HepG2 (cell line): ENCODE results near the gene ENTPD7. TPM values are rescaled to one million over a fixed set of nuclear protein-coding genes. Genes with fewer than 3 reads are reported as not detected.

ENCODE experiments used
- ATAC-seq: fragments of 200-7000 bp; cut with Tn5 transposase; 3 replicates; pipeline ENCODE4 v1.9.1; 2020; ENCODE audit warnings: mild to moderate bottlenecking, moderate library complexity
- BruUV-seq: library from RNA; stranded (reverse); fragments of 400-500 nt; replicated peaks from 2 replicates; lab custom pipeline; 2021; lab: Mats Ljungman, UMichigan
- CTCF ChIA-PET: fragments of 300-600 bp; formaldehyde crosslinking; extraction: SDS; loops from one replicate; lab custom pipeline; 2021; ENCODE audit warnings: low total read pairs, inconsistent platforms, low intra/inter-chr PET ratio; lab: Yijun Ruan, JAX
- POLR2A ChIA-PET: fragments of 350-600 bp; sonication (Branson Sonifier 250); formaldehyde crosslinking; loops from one replicate; lab custom pipeline; 2020; ENCODE audit warnings: antibody characterized with exemption, inconsistent platforms; lab: Yijun Ruan, JAX
- DNase-seq: peaks from one replicate; pipeline ENCODE4 v3.0.0-alpha.2; 2015; ENCODE audit warnings: low spot score
- FAIRE-seq: peaks from 3 replicates; lab custom pipeline; 2011; peaks lifted over from hg19 to GRCh38; lab: Jason Lieb, UNC
- H2AFZ ChIP-seq: one replicate; pipeline ENCODE4 v1.6.1; 2011; ENCODE audit warnings: low read length, inconsistent platforms
- H3K27ac ChIP-seq: fragments of 300-600 bp; 3 replicates; pipeline ENCODE4 v1.8.0; 2011; ENCODE audit warnings: mixed run types, mild to moderate bottlenecking, mixed read lengths, low read length, inconsistent platforms; ENCODE audit not compliant: insufficient read depth; ENCODE audit errors: extremely low read length
- H3K27me3 ChIP-seq, 2 experiments: fragments of 200-600 bp in 1 of 2; 2 replicates in 1 of 2; 3 replicates in 1 of 2; pipeline versions ENCODE4 v1.6.0 to v1.8.0; 2011; ENCODE audit warnings: low read length in 2 of 2, mild to moderate bottlenecking in 2 of 2, moderate library complexity in 2 of 2, inconsistent platforms in 1 of 2; ENCODE audit not compliant: insufficient read depth in 2 of 2, control insufficient read depth in 1 of 2
- H3K36me3 ChIP-seq, 2 experiments: fragments of 200-600 bp in 1 of 2; replicated peaks in 1 of 2; 2 replicates in 1 of 2; 3 replicates in 1 of 2; pipeline versions ENCODE4 v1.5.1 to v1.8.0; 2011; ENCODE audit warnings: low read length in 2 of 2, inconsistent platforms in 1 of 2; ENCODE audit not compliant: insufficient read depth in 2 of 2, control insufficient read depth in 1 of 2
- H3K4me1 ChIP-seq: 2 replicates; pipeline ENCODE4 v1.5.1; 2012; ENCODE audit warnings: low read length, inconsistent platforms; ENCODE audit not compliant: insufficient read depth
- H3K4me2 ChIP-seq: 2 replicates; pipeline ENCODE4 v1.6.0; 2011; ENCODE audit warnings: low read depth, low read length, inconsistent platforms
- H3K4me3 ChIP-seq, 3 experiments: fragments of 200-600 bp in 1 of 3; sonication (generic), shearing (Covaris generic) in 1 of 3; replicated peaks in 1 of 3; 2 replicates each; pipeline ENCODE4 v1.5.1; 2011 to 2016; ENCODE audit warnings: low read length in 3 of 3, inconsistent platforms in 2 of 3, low read depth in 2 of 3, mild to moderate bottlenecking in 2 of 3, control low read depth in 1 of 3, mixed read lengths in 1 of 3; ENCODE audit not compliant: insufficient read depth in 1 of 3
- H3K79me2 ChIP-seq: one replicate; pipeline ENCODE4 v1.6.1; 2011; ENCODE audit warnings: low read length, inconsistent platforms; ENCODE audit not compliant: insufficient read depth
- H3K9ac ChIP-seq: 2 replicates; pipeline ENCODE4 v1.6.0; 2011; ENCODE audit warnings: mild to moderate bottlenecking, low read depth, low read length, inconsistent platforms; ENCODE audit not compliant: insufficient read depth
- H3K9me3 ChIP-seq: 2 replicates; pipeline ENCODE4 v1.5.1; 2012; ENCODE audit warnings: mild to moderate bottlenecking, low read length
- H4K20me1 ChIP-seq: 2 replicates; pipeline ENCODE4 v1.6.0; 2011; ENCODE audit warnings: inconsistent platforms, mild to moderate bottlenecking, low read length, moderate library complexity; ENCODE audit not compliant: insufficient read depth
- CTCF ChIP-seq: sonication (generic); formaldehyde crosslinking; IDR thresholded peaks from 2 replicates; pipeline ENCODE4 v1.5.0; 2020; ENCODE audit warnings: mild to moderate bottlenecking, missing genetic modification reagents, moderate library complexity
- EEA1 ChIP-seq: sonication (generic); formaldehyde crosslinking; IDR thresholded peaks from 2 replicates; pipeline ENCODE4 v1.5.1; 2020; ENCODE audit warnings: mild to moderate bottlenecking, missing genetic modification reagents, borderline replicate concordance
- ETV5 ChIP-seq: IDR thresholded peaks from 2 replicates; pipeline ENCODE4 v1.6.1; 2018; ENCODE audit warnings: missing biosample characterization, missing genetic modification reagents, inconsistent platforms, borderline replicate concordance
- GATA4 ChIP-seq: sonication (generic); IDR thresholded peaks from 2 replicates; pipeline ENCODE4 v1.6.1; 2016; ENCODE audit warnings: antibody characterized with exemption, low read depth, borderline replicate concordance
- GTF2F1 ChIP-seq: fragments of 150-350 bp; IDR thresholded peaks from 2 replicates; pipeline ENCODE4 v1.6.1; 2014; ENCODE audit warnings: low read length
- HDAC2 ChIP-seq: sonication (generic); formaldehyde crosslinking; IDR thresholded peaks from 2 replicates; pipeline ENCODE4 v1.4.0; 2020; ENCODE audit warnings: missing genetic modification reagents
- MAFK ChIP-seq, 2 experiments: IDR thresholded peaks in 1 of 2; conservative IDR thresholded peaks in 1 of 2; 2 replicates each; pipeline ENCODE4 v1.6.1; 2011; ENCODE audit warnings: improper control_type of control experiment in 2 of 2, low read length in 2 of 2
- MATR3 ChIP-seq: sonication (generic); formaldehyde crosslinking; IDR thresholded peaks from 2 replicates; pipeline ENCODE4 v1.4.0; 2020; ENCODE audit warnings: missing genetic modification reagents
- MAX ChIP-seq: IDR thresholded peaks from 2 replicates; pipeline ENCODE4 v1.6.1; 2012; ENCODE audit warnings: inconsistent platforms
- MZF1 ChIP-seq: sonication (generic); formaldehyde crosslinking; IDR thresholded peaks from 2 replicates; pipeline ENCODE4 v1.8.1; 2023; ENCODE audit warnings: mild to moderate bottlenecking, missing genetic modification reagents, borderline replicate concordance
- NONO ChIP-seq, 2 experiments: fragments of 450-650 bp in 1 of 2; sonication (generic) in 1 of 2; formaldehyde crosslinking in 1 of 2; IDR thresholded peaks in 1 of 2; conservative IDR thresholded peaks in 1 of 2; 2 replicates each; pipeline versions ENCODE4 v1.6.1 to v1.8.0; 2017 to 2022; ENCODE audit warnings: mild to moderate bottlenecking in 1 of 2, missing genetic modification reagents in 1 of 2, moderate library complexity in 1 of 2
- RCOR2 ChIP-seq: IDR thresholded peaks from 2 replicates; pipeline ENCODE4 v1.6.1; 2016; ENCODE audit warnings: missing biosample characterization, missing genetic modification reagents
- SKI ChIP-seq: fragments of 450-650 bp; IDR thresholded peaks from one replicate; pipeline ENCODE4 v1.6.1; 2018; ENCODE audit warnings: mild to moderate bottlenecking; ENCODE audit not compliant: partially characterized antibody
- SMC3 ChIP-seq: IDR thresholded peaks from 2 replicates; pipeline ENCODE4 v1.6.1; 2011; ENCODE audit warnings: low read length, improper control_type of control experiment
- STAG1 ChIP-seq: sonication (generic); formaldehyde crosslinking; IDR thresholded peaks from 2 replicates; pipeline ENCODE4 v1.4.0; 2020; ENCODE audit warnings: missing genetic modification reagents
- ZNF225 ChIP-seq: sonication (generic); formaldehyde crosslinking; IDR thresholded peaks from 2 replicates; pipeline ENCODE4 v1.4.0; 2020; ENCODE audit warnings: mild to moderate bottlenecking, missing genetic modification reagents
- ZNF766 ChIP-seq: sonication (generic); formaldehyde crosslinking; IDR thresholded peaks from 2 replicates; pipeline ENCODE4 v1.5.0; 2020; ENCODE audit warnings: missing genetic modification reagents, borderline replicate concordance
- WGBS: methylation state at CpG from one replicate; pipeline ENCODE4 v1.1.6; 2017; ENCODE audit warnings: low lambda C conversion rate; 5-methylcytosine and 5-hydroxymethylcytosine counted together
- in situ Hi-C: cut with HindIII; loops from 2 replicates; pipeline ENCODE4 v1.10.0; 2017; ENCODE audit warnings: low pct_unique_long_range_greater_than_20kb; ENCODE audit not compliant: extremely low pct_ligation_motif_present
- intact Hi-C: fragments of 100-400 bp; cut with micrococcal nuclease; formaldehyde crosslinking; loops from one replicate; pipeline ENCODE4 v1.10.0; 2022; ENCODE audit not compliant: unreplicated experiment
- polyA plus RNA-seq, 8 experiments: library from polyadenylated mRNA; depleted of rRNA in 3 of 8; stranded (reverse) in 7 of 8; unstranded in 1 of 8; fragments of >200 nt; fragmentation: Illumina TruSeq in 4 of 8; extraction: Trizol in 4 of 8; gene quantifications; 2 replicates each; pipeline versions ENCODE4 v1.2.1 to v1.2.3, GENCODE V29; 2011 to 2016; ENCODE audit warnings: low read depth in 4 of 8, missing spikeins in 1 of 8, mixed read lengths in 1 of 8; ENCODE audit not compliant: insufficient read depth in 1 of 8
- total RNA-seq, 5 experiments: library from RNA; depleted of rRNA; stranded (reverse); fragments of >200 nt; fragmentation: Illumina TruSeq; extraction: Trizol; gene quantifications; 2 replicates each; pipeline ENCODE4 v1.2.3, GENCODE V29; 2016; ENCODE audit warnings: low read depth in 1 of 5

ENTPD7 gene
- total and polyA plus RNA-seq, 2 of the 13 experiments (the other 11 are each of a cell fraction or from before 2014, with no cell fraction given) = 7.6 to 36.5 TPM

- no peak for TF ChIP-seq ETV5 (CRISPR knock-in tag)
- TF ChIP-seq MATR3 (CRISPR knock-in tag) = no peak
- no peak for TF ChIP-seq GTF2F1
- TF ChIP-seq MZF1 (CRISPR knock-in tag) = no peak
- TF ChIP-seq SKI = no peak
- TF ChIP-seq SMC3 = peak; percentile 73
- TF ChIP-seq EEA1 (CRISPR knock-in tag) = no peak
- peak; percentile 28; the same call in 1 of the 2 replicates for TF ChIP-seq CTCF (CRISPR knock-in tag)
- TF ChIP-seq MAFK (conservative IDR thresholded peaks at IDR 0.05 in 1 of 2, IDR thresholded peaks at IDR 0.05 in 1 of 2; ENCODE audit: low read length in 2 of 2) = no peak
- no peak for TF ChIP-seq RCOR2
- no peak for TF ChIP-seq GATA4
- peak; percentile 36 for TF ChIP-seq STAG1 (CRISPR knock-in tag)
Observed at GRCh38 chr10:99682752-99683151, 23.4 kb downstream of the ENTPD7 start (continued).

GRCh38 chr10:99685597-99685967 is 26.3 kb downstream of the ENTPD7 start:
- TF ChIP-seq NONO (IDR thresholded peaks at IDR 0.05) = no peak
- TF ChIP-seq NONO (CRISPR knock-in tag; conservative IDR thresholded peaks at IDR 0.05) = no peak
- no peak for TF ChIP-seq ZNF766 (CRISPR knock-in tag)
- no peak for TF ChIP-seq HDAC2 (CRISPR knock-in tag)
- no peak for TF ChIP-seq ZNF225
- TF ChIP-seq MAX = no peak
- POLR2A ChIA-PET = no interaction called here
- no peak for ATAC-seq
- no peaks in the 10 kb centered on the region for H3K27me3 ChIP-seq
- H3K9ac ChIP-seq = no peak overlapping the region
- CTCF ChIA-PET = no interaction called here
- no peak overlapping the region for H2AFZ ChIP-seq
- H3K9me3 ChIP-seq = no peaks in the 10 kb centered on the region
- H3K27ac ChIP-seq = no peak overlapping the region
- no peak for DNase-seq
- H4K20me1 ChIP-seq = no peaks in the 10 kb centered on the region
- in situ Hi-C loops = no loop called here
- H3K79me2 ChIP-seq = no peaks in the 10 kb centered on the region
- no peak for FAIRE-seq
- H3K4me1 ChIP-seq = no peaks in the 10 kb centered on the region
- H3K36me3 ChIP-seq = peaks cover 7 to 48% of the 10 kb centered on the region in 2 experiments
- WGBS = 98% methylated on average over 2 of the region's 2 CpGs
- BruUV-seq = no TSS peak
- no peak overlapping the region for H3K4me2 ChIP-seq
- intact Hi-C loops = no loop called here
- H3K4me3 ChIP-seq = no peak overlapping the region
